GM12892 (cell line): ENCODE results near the gene RPS13.

Experiments
- DNase-seq: peaks from one replicate; pipeline ENCODE4 v3.0.0; 2011; ENCODE audit not compliant: insufficient read length
- FAIRE-seq: peaks from 2 replicates; lab custom pipeline; 2011; peaks lifted over from hg19 to GRCh38; lab: Jason Lieb, UNC
- POLR2A ChIP-seq: IDR thresholded peaks from 2 replicates; pipeline ENCODE4 v1.6.1; 2011; ENCODE audit warnings: low read depth, low read length, control low read depth
- POLR2AphosphoS5 ChIP-seq: IDR thresholded peaks from 2 replicates; pipeline ENCODE4 v1.6.1; 2011; ENCODE audit warnings: low read depth, low read length, control low read depth
- TAF1 ChIP-seq: IDR thresholded peaks from 2 replicates; pipeline ENCODE4 v1.6.1; 2011; ENCODE audit warnings: low read depth, mild to moderate bottlenecking, control low read depth, low read length, borderline replicate concordance

Gene RPS13

GRCh38 chr11:17024924-17025323 is 52.5 kb downstream of the RPS13 start:
- no peak for FAIRE-seq
- TF ChIP-seq POLR2AphosphoS5 (no peak), TAF1 (no peak), POLR2A (no peak)

More at GRCh38 chr11:17024924-17025323, 52.5 kb downstream of the RPS13 start:
- no peak for DNase-seq
